Mesendoderm (in vitro differentiated cells): ENCODE results near the gene E2F3.

Experiments used
- DNase-seq: peaks from one replicate; pipeline ENCODE4 v3.0.0; 2013
- H2AK5ac ChIP-seq: 2 replicates; pipeline ENCODE4 v1.6.1; 2013; ENCODE audit warnings: low read length, inconsistent platforms
- H2BK120ac ChIP-seq: 2 replicates; pipeline ENCODE4 v1.6.1; 2013; ENCODE audit warnings: low read depth, mild to moderate bottlenecking, low read length, moderate library complexity, mixed read lengths
- H2BK15ac ChIP-seq: replicated peaks from 2 replicates; pipeline ENCODE4 v1.6.1; 2013; ENCODE audit warnings: low read depth, mild to moderate bottlenecking, moderate library complexity
- H2BK5ac ChIP-seq: 2 replicates; pipeline ENCODE4 v1.6.1; 2013; ENCODE audit warnings: low read length, inconsistent platforms
- H3K18ac ChIP-seq: 2 replicates; pipeline ENCODE4 v1.6.1; 2013; ENCODE audit warnings: mild to moderate bottlenecking, low read length, mixed read lengths
- H3K23ac ChIP-seq: one replicate; pipeline ENCODE4 v1.6.1; 2013; ENCODE audit warnings: low read length
- H3K27ac ChIP-seq: 2 replicates; pipeline ENCODE4 v1.5.1; 2013; ENCODE audit warnings: low read depth, mild to moderate bottlenecking, inconsistent platforms, low read length, moderate library complexity
- H3K27me3 ChIP-seq: 2 replicates; pipeline ENCODE4 v1.6.1; 2013; ENCODE audit warnings: low read length, control low read depth, mild to moderate bottlenecking, inconsistent platforms; ENCODE audit not compliant: insufficient read depth, poor library complexity
- H3K36me3 ChIP-seq: 2 replicates; pipeline ENCODE4 v1.6.1; 2013; ENCODE audit warnings: low read length, inconsistent platforms; ENCODE audit not compliant: control insufficient read depth, insufficient read depth
- H3K4ac ChIP-seq: one replicate; pipeline ENCODE4 v1.6.1; 2013; ENCODE audit warnings: low read depth, mild to moderate bottlenecking, low read length, moderate library complexity
- H3K4me1 ChIP-seq: 2 replicates; pipeline ENCODE4 v1.6.1; 2013; ENCODE audit warnings: low read depth, low read length, inconsistent platforms; ENCODE audit not compliant: control insufficient read depth
- H3K4me2 ChIP-seq: 2 replicates; pipeline ENCODE4 v1.6.1; 2013; ENCODE audit warnings: low read length
- H3K4me3 ChIP-seq: 2 replicates; pipeline ENCODE4 v1.5.1; 2013; ENCODE audit warnings: mild to moderate bottlenecking, low read length
- H3K56ac ChIP-seq: one replicate; pipeline ENCODE4 v1.6.1; 2013; ENCODE audit warnings: low read length
- H3K79me1 ChIP-seq: 2 replicates; pipeline ENCODE4 v1.6.1; 2013; ENCODE audit warnings: low read length, inconsistent platforms
- H3K79me2 ChIP-seq: 2 replicates; pipeline ENCODE4 v1.6.1; 2013; ENCODE audit warnings: mild to moderate bottlenecking, low read length; ENCODE audit not compliant: control insufficient read depth, insufficient read depth
- H3K9ac ChIP-seq: 2 replicates; pipeline ENCODE4 v1.6.1; 2013; ENCODE audit warnings: low read length, inconsistent platforms
- H4K5ac ChIP-seq: one replicate; pipeline ENCODE4 v1.6.1; 2013; ENCODE audit warnings: low read length
- H4K8ac ChIP-seq: one replicate; pipeline ENCODE4 v1.6.1; 2013; ENCODE audit warnings: low read depth, mild to moderate bottlenecking, control low read depth, low read length, moderate library complexity
- WGBS: extraction: QIAGEN DNeasy Blood & Tissue Kit; methylation state at CpG from one replicate; pipeline ENCODE4 v1.1.7; 2013; ENCODE audit warnings: low lambda C conversion rate, missing lambda C conversion rate; ENCODE audit not compliant: insufficient coverage; ENCODE audit errors: extremely low coverage; 5-methylcytosine and 5-hydroxymethylcytosine counted together

Gene E2F3

GRCh38 chr6:20481281-20481680 lies 79.6 kb downstream of the E2F3 start:
- H3K4me3 ChIP-seq, result no peak overlapping the region
- no peak overlapping the region for H2AK5ac ChIP-seq
- no peak overlapping the region for H3K18ac ChIP-seq
- no peaks in the 10 kb centered on the region for H3K27me3 ChIP-seq
- peaks cover 1% of the 10 kb centered on the region for H3K36me3 ChIP-seq
- H3K56ac ChIP-seq, result no peak overlapping the region
- H2BK120ac ChIP-seq, result no peak overlapping the region
- no peak overlapping the region for H3K23ac ChIP-seq
- no peak overlapping the region for H2BK15ac ChIP-seq
- peaks cover 15% of the 10 kb centered on the region for H3K79me1 ChIP-seq
- DNase-seq, result no peak
- no peak overlapping the region for H3K27ac ChIP-seq
- H4K5ac ChIP-seq, result no peak overlapping the region
- WGBS, result no CpG with 5 or more reads among the region's 8 CpGs
- H3K9ac ChIP-seq, result no peak overlapping the region
- no peak overlapping the region for H3K4ac ChIP-seq
- H2BK5ac ChIP-seq, result no peak overlapping the region
- no peak overlapping the region for H4K8ac ChIP-seq
- no peak overlapping the region for H3K4me2 ChIP-seq
- no peaks in the 10 kb centered on the region for H3K4me1 ChIP-seq
- H3K79me2 ChIP-seq, result peaks cover 10% of the 10 kb centered on the region

- Histone ChIP-seq H3K4me3 (no peak overlapping the region), H3K27ac (no peak overlapping the region), H2BK5ac (no peak overlapping the region), H3K79me1 (peaks cover 7% of the 10 kb centered on the region), H2AK5ac (no peak overlapping the region), H3K56ac (no peak overlapping the region), H4K8ac (no peak overlapping the region), H2BK15ac (no peak overlapping the region), H3K4me2 (no peak overlapping the region), H2BK120ac (no peak overlapping the region), H4K5ac (no peak overlapping the region), H3K79me2 (peaks cover 3% of the 10 kb centered on the region), H3K9ac (no peak overlapping the region), H3K4ac (no peak overlapping the region), H3K18ac (no peak overlapping the region), H3K36me3 (peaks cover 1% of the 10 kb centered on the region), H3K4me1 (no peaks in the 10 kb centered on the region), H3K27me3 (no peaks in the 10 kb centered on the region), H3K23ac (no peak overlapping the region)
- WGBS, result no CpG with 5 or more reads among the region's 5 CpGs
- DNase-seq, result peak; percentile 51
Observed at GRCh38 chr6:20483887-20484497, 82.3 kb downstream of the E2F3 start.

- Histone ChIP-seq H3K79me1 (peaks cover 3% of the 10 kb centered on the region), H3K4me3 (no peak overlapping the region), H2BK15ac (no peak overlapping the region), H3K23ac (no peak overlapping the region), H3K9ac (no peak overlapping the region), H2BK120ac (no peak overlapping the region), H4K8ac (no peak overlapping the region), H2AK5ac (no peak overlapping the region), H3K36me3 (peaks cover 9% of the 10 kb centered on the region), H2BK5ac (no peak overlapping the region), H3K79me2 (peaks cover 2% of the 10 kb centered on the region), H3K56ac (no peak overlapping the region), H3K4me1 (no peaks in the 10 kb centered on the region), H3K27ac (no peak overlapping the region), H3K4ac (no peak overlapping the region), H3K4me2 (no peak overlapping the region), H4K5ac (no peak overlapping the region), H3K18ac (no peak overlapping the region), H3K27me3 (no peaks in the 10 kb centered on the region)
- no peak for DNase-seq
- no CpG with 5 or more reads among the region's 4 CpGs for WGBS
Observed at GRCh38 chr6:20486641-20487040, 85.0 kb downstream of the E2F3 start.

GRCh38 chr6:20487669-20488375 lies 86.1 kb downstream of the E2F3 start:
- Histone ChIP-seq H3K4me3 (no peak overlapping the region), H3K27ac (no peak overlapping the region), H3K79me2 (peaks cover 1% of the 10 kb centered on the region), H3K4ac (no peak overlapping the region), H3K36me3 (peaks cover 9% of the 10 kb centered on the region), H2BK120ac (no peak overlapping the region), H3K79me1 (peaks cover 3% of the 10 kb centered on the region), H4K5ac (no peak overlapping the region), H3K9ac (no peak overlapping the region), H3K56ac (no peak overlapping the region), H2BK15ac (no peak overlapping the region), H2AK5ac (no peak overlapping the region), H4K8ac (no peak overlapping the region), H3K27me3 (no peaks in the 10 kb centered on the region), H3K18ac (no peak overlapping the region), H3K23ac (no peak overlapping the region), H3K4me1 (no peaks in the 10 kb centered on the region), H2BK5ac (no peak overlapping the region), H3K4me2 (no peak overlapping the region)
- WGBS, result no CpG with 5 or more reads among the region's 6 CpGs
- no peak for DNase-seq

- no peaks in the 10 kb centered on the region for H3K4me1 ChIP-seq
- H4K5ac ChIP-seq, result no peak overlapping the region
- H3K4me3 ChIP-seq, result no peak overlapping the region
- H3K27me3 ChIP-seq, result no peaks in the 10 kb centered on the region
- H3K4me2 ChIP-seq, result no peak overlapping the region
- H3K4ac ChIP-seq, result no peak overlapping the region
- peaks cover 3% of the 10 kb centered on the region for H3K79me1 ChIP-seq
- H3K36me3 ChIP-seq, result peaks cover 8% of the 10 kb centered on the region
- H2BK120ac ChIP-seq, result no peak overlapping the region
- no peak overlapping the region for H3K9ac ChIP-seq
- H2BK5ac ChIP-seq, result no peak overlapping the region
- H3K27ac ChIP-seq, result no peak overlapping the region
- WGBS, result no CpG with 5 or more reads among the region's 6 CpGs
- H3K23ac ChIP-seq, result no peak overlapping the region
- no peak overlapping the region for H4K8ac ChIP-seq
- DNase-seq, result no peak
- no peaks in the 10 kb centered on the region for H3K79me2 ChIP-seq
- H3K18ac ChIP-seq, result no peak overlapping the region
- H2BK15ac ChIP-seq, result no peak overlapping the region
- H2AK5ac ChIP-seq, result no peak overlapping the region
- no peak overlapping the region for H3K56ac ChIP-seq
Observed at GRCh38 chr6:20490591-20490990, 88.9 kb downstream of the E2F3 start.
